WTC11 (cell line): Measurements from ENCODE around the gene NCS1.

Experiments used
- STAT6 ChIP-seq: sonication (generic); formaldehyde crosslinking; conservative IDR thresholded peaks from 2 replicates; pipeline ENCODE4 v1.8.1; 2023; ENCODE audit warnings: mild to moderate bottlenecking, low read depth, missing genetic modification reagents, moderate library complexity
- TF ChIP-seq, protein P1 (sequence below): fragments of 200-600 bp; IDR thresholded peaks from 2 replicates; pipeline ENCODE4 v1.8.0; 2022; ENCODE audit warnings: antibody characterized with exemption

GRCh38 chr9:130235558-130236435 lies 63.6 kb downstream of the NCS1 start:
- TF ChIP-seq STAT6, result no peak
- TF ChIP-seq, protein P1, sequence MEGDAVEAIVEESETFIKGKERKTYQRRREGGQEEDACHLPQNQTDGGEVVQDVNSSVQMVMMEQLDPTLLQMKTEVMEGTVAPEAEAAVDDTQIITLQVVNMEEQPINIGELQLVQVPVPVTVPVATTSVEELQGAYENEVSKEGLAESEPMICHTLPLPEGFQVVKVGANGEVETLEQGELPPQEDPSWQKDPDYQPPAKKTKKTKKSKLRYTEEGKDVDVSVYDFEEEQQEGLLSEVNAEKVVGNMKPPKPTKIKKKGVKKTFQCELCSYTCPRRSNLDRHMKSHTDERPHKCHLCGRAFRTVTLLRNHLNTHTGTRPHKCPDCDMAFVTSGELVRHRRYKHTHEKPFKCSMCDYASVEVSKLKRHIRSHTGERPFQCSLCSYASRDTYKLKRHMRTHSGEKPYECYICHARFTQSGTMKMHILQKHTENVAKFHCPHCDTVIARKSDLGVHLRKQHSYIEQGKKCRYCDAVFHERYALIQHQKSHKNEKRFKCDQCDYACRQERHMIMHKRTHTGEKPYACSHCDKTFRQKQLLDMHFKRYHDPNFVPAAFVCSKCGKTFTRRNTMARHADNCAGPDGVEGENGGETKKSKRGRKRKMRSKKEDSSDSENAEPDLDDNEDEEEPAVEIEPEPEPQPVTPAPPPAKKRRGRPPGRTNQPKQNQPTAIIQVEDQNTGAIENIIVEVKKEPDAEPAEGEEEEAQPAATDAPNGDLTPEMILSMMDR, result peak; percentile 99
